Measurements from ENCODE around the gene SOCS6. TPM values are rescaled to one million over a fixed set of nuclear protein-coding genes. Genes with fewer than 3 reads are reported as not detected.

Gene SOCS6
- total and polyA plus RNA-seq, 4 donors, result 5.5 to 30.1 (median 8.7) TPM

DNA sequence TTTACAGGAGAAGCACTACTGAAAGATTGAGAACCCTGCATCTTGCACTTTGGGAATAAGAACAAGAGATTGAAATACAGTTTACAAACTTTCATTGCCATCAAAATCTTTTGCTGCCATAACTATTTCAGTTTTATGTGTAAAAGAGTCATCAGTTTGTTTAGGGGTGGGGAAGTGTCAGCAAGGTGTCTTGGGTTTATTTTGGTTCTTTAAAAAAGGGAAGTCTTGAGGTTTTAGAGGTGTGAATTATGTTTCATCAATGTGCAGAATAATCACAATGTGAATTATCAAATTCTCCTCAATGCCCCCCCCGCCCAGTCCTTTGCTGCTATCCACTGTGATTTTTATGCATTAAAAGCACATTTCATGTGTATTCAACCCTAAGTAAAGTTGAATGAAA lies 37.4 kb downstream of the SOCS6 start:
- peaks cover 0 to 13% (median 12%) of the 10 kb centered on the region in 4 donors for H3K36me3 ChIP-seq (ENCODE audit: control insufficient read depth in 4 of 4, insufficient read depth in 3 of 4, low read depth in 1 of 4, low read length in 3 of 4)
- no peak overlapping the region for H3K27ac ChIP-seq (ENCODE audit: low read depth in 1 of 2, low read length in 2 of 2)
- peaks cover 2 to 20% (median 15%) of the 10 kb centered on the region in 4 donors for H3K4me1 ChIP-seq (ENCODE audit: control insufficient read depth in 4 of 4, insufficient read depth in 4 of 4, low read length in 3 of 4)
- H3K4me3 ChIP-seq (ENCODE audit: low read depth in 1 of 3, low read length in 3 of 3), result no peak overlapping the region
- no peak for DNase-seq (ENCODE audit: low spot score)
- TF ChIP-seq GABPA (IDR thresholded peaks at IDR 0.05 in 1 of 2, conservative IDR thresholded peaks at IDR 0.05 in 1 of 2) (no peak), RXRA (IDR thresholded peaks at IDR 0.05) (no peak), EGR1 (IDR thresholded peaks at IDR 0.05; ENCODE audit: low read depth in 2 of 2) (no peak), FOXA1 (IDR thresholded peaks at IDR 0.05) (no peak), SP1 (IDR thresholded peaks at IDR 0.05) (no peak)
- H3K27me3 ChIP-seq (ENCODE audit: control insufficient read depth in 4 of 4, insufficient read depth in 4 of 4, low read length in 3 of 4), result no peaks in the 10 kb centered on the region
- WGBS, result 94% methylated on average over 1 of the region's 1 CpG
- no peak overlapping the region for H3K9ac ChIP-seq (ENCODE audit: low read depth in 1 of 2, low read length in 2 of 2)
- no peaks in the 10 kb centered on the region for H3K9me3 ChIP-seq (ENCODE audit: control insufficient read depth in 4 of 4, low read length in 3 of 4)

DNA sequence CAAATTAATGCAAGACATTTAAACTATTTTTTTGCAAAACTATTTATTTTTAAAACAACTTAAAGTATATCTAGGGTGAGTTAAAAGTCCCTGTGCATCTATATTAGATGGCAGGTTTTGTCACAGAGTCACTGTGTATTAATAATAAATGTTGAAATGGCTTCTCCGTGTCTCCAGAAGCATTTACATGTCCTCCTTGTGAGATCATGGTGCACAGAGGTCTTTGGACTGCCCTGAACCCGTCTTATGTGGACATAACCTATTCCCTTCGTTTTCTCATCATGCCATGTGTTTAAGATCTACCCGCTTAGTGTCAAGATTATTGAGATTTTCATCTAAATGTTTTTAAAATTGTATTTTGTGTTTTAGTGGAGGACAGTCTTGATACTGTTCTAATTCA lies 39.3 kb downstream of the SOCS6 start:
- H3K4me3 ChIP-seq (ENCODE audit: low read depth in 1 of 3, low read length in 3 of 3), result no peak overlapping the region

More for the DNA sequence above, 39.3 kb downstream of the SOCS6 start:
- no peak overlapping the region for H3K27ac ChIP-seq (ENCODE audit: low read depth in 1 of 2, low read length in 2 of 2)
- no peaks in the 10 kb centered on the region for H3K27me3 ChIP-seq (ENCODE audit: control insufficient read depth in 4 of 4, insufficient read depth in 4 of 4, low read length in 3 of 4)
- peaks cover 0 to 13% (median 12%) of the 10 kb centered on the region in 4 donors for H3K36me3 ChIP-seq (ENCODE audit: control insufficient read depth in 4 of 4, insufficient read depth in 3 of 4, low read depth in 1 of 4, low read length in 3 of 4)
- H3K4me1 ChIP-seq (ENCODE audit: control insufficient read depth in 4 of 4, insufficient read depth in 4 of 4, low read length in 3 of 4), result peaks cover 1 to 9% (median 5%) of the 10 kb centered on the region in 4 donors
- TF ChIP-seq, protein P1, sequence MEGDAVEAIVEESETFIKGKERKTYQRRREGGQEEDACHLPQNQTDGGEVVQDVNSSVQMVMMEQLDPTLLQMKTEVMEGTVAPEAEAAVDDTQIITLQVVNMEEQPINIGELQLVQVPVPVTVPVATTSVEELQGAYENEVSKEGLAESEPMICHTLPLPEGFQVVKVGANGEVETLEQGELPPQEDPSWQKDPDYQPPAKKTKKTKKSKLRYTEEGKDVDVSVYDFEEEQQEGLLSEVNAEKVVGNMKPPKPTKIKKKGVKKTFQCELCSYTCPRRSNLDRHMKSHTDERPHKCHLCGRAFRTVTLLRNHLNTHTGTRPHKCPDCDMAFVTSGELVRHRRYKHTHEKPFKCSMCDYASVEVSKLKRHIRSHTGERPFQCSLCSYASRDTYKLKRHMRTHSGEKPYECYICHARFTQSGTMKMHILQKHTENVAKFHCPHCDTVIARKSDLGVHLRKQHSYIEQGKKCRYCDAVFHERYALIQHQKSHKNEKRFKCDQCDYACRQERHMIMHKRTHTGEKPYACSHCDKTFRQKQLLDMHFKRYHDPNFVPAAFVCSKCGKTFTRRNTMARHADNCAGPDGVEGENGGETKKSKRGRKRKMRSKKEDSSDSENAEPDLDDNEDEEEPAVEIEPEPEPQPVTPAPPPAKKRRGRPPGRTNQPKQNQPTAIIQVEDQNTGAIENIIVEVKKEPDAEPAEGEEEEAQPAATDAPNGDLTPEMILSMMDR (IDR thresholded peaks at IDR 0.05; ENCODE audit: low read depth, low read length, missing input control), result no peak
- TF ChIP-seq EGR1 (IDR thresholded peaks at IDR 0.05; ENCODE audit: low read depth in 2 of 2) (no peak), SP1 (IDR thresholded peaks at IDR 0.05) (no peak), TAF1 (conservative IDR thresholded peaks at IDR 0.05) (no peak)
- TF ChIP-seq, protein P2, sequence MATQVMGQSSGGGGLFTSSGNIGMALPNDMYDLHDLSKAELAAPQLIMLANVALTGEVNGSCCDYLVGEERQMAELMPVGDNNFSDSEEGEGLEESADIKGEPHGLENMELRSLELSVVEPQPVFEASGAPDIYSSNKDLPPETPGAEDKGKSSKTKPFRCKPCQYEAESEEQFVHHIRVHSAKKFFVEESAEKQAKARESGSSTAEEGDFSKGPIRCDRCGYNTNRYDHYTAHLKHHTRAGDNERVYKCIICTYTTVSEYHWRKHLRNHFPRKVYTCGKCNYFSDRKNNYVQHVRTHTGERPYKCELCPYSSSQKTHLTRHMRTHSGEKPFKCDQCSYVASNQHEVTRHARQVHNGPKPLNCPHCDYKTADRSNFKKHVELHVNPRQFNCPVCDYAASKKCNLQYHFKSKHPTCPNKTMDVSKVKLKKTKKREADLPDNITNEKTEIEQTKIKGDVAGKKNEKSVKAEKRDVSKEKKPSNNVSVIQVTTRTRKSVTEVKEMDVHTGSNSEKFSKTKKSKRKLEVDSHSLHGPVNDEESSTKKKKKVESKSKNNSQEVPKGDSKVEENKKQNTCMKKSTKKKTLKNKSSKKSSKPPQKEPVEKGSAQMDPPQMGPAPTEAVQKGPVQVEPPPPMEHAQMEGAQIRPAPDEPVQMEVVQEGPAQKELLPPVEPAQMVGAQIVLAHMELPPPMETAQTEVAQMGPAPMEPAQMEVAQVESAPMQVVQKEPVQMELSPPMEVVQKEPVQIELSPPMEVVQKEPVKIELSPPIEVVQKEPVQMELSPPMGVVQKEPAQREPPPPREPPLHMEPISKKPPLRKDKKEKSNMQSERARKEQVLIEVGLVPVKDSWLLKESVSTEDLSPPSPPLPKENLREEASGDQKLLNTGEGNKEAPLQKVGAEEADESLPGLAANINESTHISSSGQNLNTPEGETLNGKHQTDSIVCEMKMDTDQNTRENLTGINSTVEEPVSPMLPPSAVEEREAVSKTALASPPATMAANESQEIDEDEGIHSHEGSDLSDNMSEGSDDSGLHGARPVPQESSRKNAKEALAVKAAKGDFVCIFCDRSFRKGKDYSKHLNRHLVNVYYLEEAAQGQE (IDR thresholded peaks at IDR 0.05), result no peak
- TF ChIP-seq, protein P3, sequence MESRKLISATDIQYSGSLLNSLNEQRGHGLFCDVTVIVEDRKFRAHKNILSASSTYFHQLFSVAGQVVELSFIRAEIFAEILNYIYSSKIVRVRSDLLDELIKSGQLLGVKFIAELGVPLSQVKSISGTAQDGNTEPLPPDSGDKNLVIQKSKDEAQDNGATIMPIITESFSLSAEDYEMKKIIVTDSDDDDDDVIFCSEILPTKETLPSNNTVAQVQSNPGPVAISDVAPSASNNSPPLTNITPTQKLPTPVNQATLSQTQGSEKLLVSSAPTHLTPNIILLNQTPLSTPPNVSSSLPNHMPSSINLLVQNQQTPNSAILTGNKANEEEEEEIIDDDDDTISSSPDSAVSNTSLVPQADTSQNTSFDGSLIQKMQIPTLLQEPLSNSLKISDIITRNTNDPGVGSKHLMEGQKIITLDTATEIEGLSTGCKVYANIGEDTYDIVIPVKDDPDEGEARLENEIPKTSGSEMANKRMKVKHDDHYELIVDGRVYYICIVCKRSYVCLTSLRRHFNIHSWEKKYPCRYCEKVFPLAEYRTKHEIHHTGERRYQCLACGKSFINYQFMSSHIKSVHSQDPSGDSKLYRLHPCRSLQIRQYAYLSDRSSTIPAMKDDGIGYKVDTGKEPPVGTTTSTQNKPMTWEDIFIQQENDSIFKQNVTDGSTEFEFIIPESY (IDR thresholded peaks at IDR 0.05), result no peak
- DNase-seq (ENCODE audit: low spot score), result no peak
- H3K9ac ChIP-seq (ENCODE audit: low read depth in 1 of 2, low read length in 2 of 2), result no peak overlapping the region
- no peaks in the 10 kb centered on the region for H3K9me3 ChIP-seq (ENCODE audit: control insufficient read depth in 4 of 4, low read length in 3 of 4)
- WGBS, result 66% methylated on average over 4 of the region's 4 CpGs

Data from liver (tissue), 9 donors.